IMR-90 (cell line): ENCODE results near the gene ERG. TPM values are rescaled to one million over a fixed set of nuclear protein-coding genes. Genes with fewer than 3 reads are reported as not detected.
A peak's percentile ranks its signal among the peaks of the same experiment; 100 is the strongest.

Experiments used
- ATAC-seq: fragments of 200-7000 bp; cut with Tn5 transposase; 2 replicates; pipeline ENCODE4 v1.9.1; 2020; ENCODE audit warnings: low read depth, mild to moderate bottlenecking, moderate library complexity
- BruUV-seq: library from RNA; stranded (reverse); fragments of 400-500 nt; replicated peaks from 2 replicates; lab custom pipeline; 2021; lab: Mats Ljungman, UMichigan
- CTCF ChIA-PET: fragments of 300-600 bp; formaldehyde crosslinking; extraction: SDS; loops from one replicate; lab custom pipeline; 2021; ENCODE audit warnings: antibody characterized with exemption; lab: Yijun Ruan, JAX
- POLR2A ChIA-PET: fragments of 300-600 bp; sonication (Branson Sonifier 250); formaldehyde crosslinking; loops from one replicate; lab custom pipeline; 2022; ENCODE audit warnings: antibody characterized with exemption; ENCODE audit not compliant: unreplicated experiment; lab: Charles Lee
- DNase-seq: peaks from one replicate; pipeline ENCODE4 v3.0.0; 2013
- H2AFZ ChIP-seq: replicated peaks from 2 replicates; pipeline ENCODE3; 2013; ENCODE audit warnings: low read length, mild to moderate bottlenecking; ENCODE audit not compliant: poor library complexity
- H2AK5ac ChIP-seq: 2 replicates; pipeline ENCODE4 v1.6.1; 2013; ENCODE audit warnings: low read depth, low read length, inconsistent platforms
- H2AK9ac ChIP-seq: replicated peaks from 2 replicates; pipeline ENCODE3; 2013; ENCODE audit warnings: mild to moderate bottlenecking, low read depth, low read length, moderate library complexity; ENCODE audit not compliant: poor library complexity
- H2BK120ac ChIP-seq: 2 replicates; pipeline ENCODE4 v1.6.1; 2013; ENCODE audit warnings: low read depth, low read length, inconsistent platforms
- H2BK15ac ChIP-seq: 3 replicates; pipeline ENCODE4 v1.6.1; 2013; ENCODE audit warnings: low read depth, low read length, inconsistent platforms
- H2BK20ac ChIP-seq: 2 replicates; pipeline ENCODE4 v1.6.1; 2013; ENCODE audit warnings: low read depth, mild to moderate bottlenecking, inconsistent platforms, low read length, moderate library complexity
- H2BK5ac ChIP-seq: 2 replicates; pipeline ENCODE4 v1.6.1; 2013; ENCODE audit warnings: mild to moderate bottlenecking, low read depth, low read length, inconsistent platforms; ENCODE audit not compliant: poor library complexity, severe bottlenecking
- H3K14ac ChIP-seq: replicated peaks from 2 replicates; pipeline ENCODE4 v1.6.1; 2013; ENCODE audit warnings: low read depth, low read length, inconsistent platforms
- H3K18ac ChIP-seq: 2 replicates; pipeline ENCODE4 v1.6.1; 2013; ENCODE audit warnings: low read depth, low read length, control low read depth
- H3K23ac ChIP-seq: 2 replicates; pipeline ENCODE4 v1.6.1; 2013; ENCODE audit warnings: low read depth, low read length, inconsistent platforms
- H3K27ac ChIP-seq: 2 replicates; pipeline ENCODE4 v1.5.1; 2013; ENCODE audit warnings: mild to moderate bottlenecking, control low read depth, low read length; ENCODE audit not compliant: insufficient read depth
- H3K27me3 ChIP-seq: 2 replicates; pipeline ENCODE4 v1.6.1; 2013; ENCODE audit warnings: low read length; ENCODE audit not compliant: control insufficient read depth, insufficient read depth
- H3K36me3 ChIP-seq: 2 replicates; pipeline ENCODE4 v1.6.1; 2013; ENCODE audit warnings: low read length, mixed read lengths; ENCODE audit not compliant: control insufficient read depth, insufficient read depth
- H3K4ac ChIP-seq: 2 replicates; pipeline ENCODE4 v1.6.1; 2013; ENCODE audit warnings: low read depth, low read length, inconsistent platforms
- H3K4me1 ChIP-seq: 2 replicates; pipeline ENCODE4 v1.6.1; 2013; ENCODE audit warnings: low read length, mixed read lengths; ENCODE audit not compliant: control insufficient read depth, insufficient read depth
- H3K4me2 ChIP-seq: 2 replicates; pipeline ENCODE4 v1.6.1; 2013; ENCODE audit warnings: low read depth, mild to moderate bottlenecking, control low read depth, low read length, moderate library complexity
- H3K4me3 ChIP-seq: 2 replicates; pipeline ENCODE4 v1.5.1; 2013; ENCODE audit warnings: low read depth, mild to moderate bottlenecking, control low read depth, low read length, moderate library complexity; ENCODE audit not compliant: insufficient read depth
- H3K56ac ChIP-seq: 2 replicates; pipeline ENCODE4 v1.6.1; 2013; ENCODE audit warnings: low read length, inconsistent platforms; ENCODE audit not compliant: insufficient read depth; ENCODE audit errors: extremely low read depth
- H3K79me1 ChIP-seq, 2 experiments: 2 replicates each; pipeline ENCODE4 v1.6.1; 2013; ENCODE audit warnings: low read length in 2 of 2, inconsistent platforms in 1 of 2, low read depth in 1 of 2
- H3K9ac ChIP-seq: 2 replicates; pipeline ENCODE4 v1.6.1; 2013; ENCODE audit warnings: low read depth, low read length, control low read depth
- H3K9me1 ChIP-seq: 2 replicates; pipeline ENCODE4 v1.6.1; 2013; ENCODE audit warnings: low read length, inconsistent platforms; ENCODE audit not compliant: insufficient read depth
- H3K9me3 ChIP-seq: 2 replicates; pipeline ENCODE4 v1.6.1; 2013; ENCODE audit warnings: low read length; ENCODE audit not compliant: control insufficient read depth, insufficient read depth
- H4K20me1 ChIP-seq: 2 replicates; pipeline ENCODE4 v1.6.1; 2013; ENCODE audit warnings: low read length, inconsistent platforms; ENCODE audit not compliant: insufficient read depth
- H4K5ac ChIP-seq: 2 replicates; pipeline ENCODE4 v1.6.1; 2013; ENCODE audit warnings: mild to moderate bottlenecking, low read depth, low read length, control low read depth
- H4K8ac ChIP-seq, 2 experiments: 2 replicates each; pipeline ENCODE4 v1.6.1; 2013; ENCODE audit warnings: low read depth in 2 of 2, low read length in 2 of 2, control low read depth in 1 of 2, inconsistent platforms in 1 of 2
- H4K91ac ChIP-seq: 2 replicates; pipeline ENCODE4 v1.6.1; 2013; ENCODE audit warnings: low read depth, low read length, inconsistent platforms; ENCODE audit not compliant: insufficient read depth
- BHLHE40 ChIP-seq: fragments of 150-350 bp; IDR thresholded peaks from 2 replicates; pipeline ENCODE4 v1.6.1; 2016; ENCODE audit warnings: mild to moderate bottlenecking, low read depth, low read length
- CEBPB ChIP-seq: IDR thresholded peaks from 2 replicates; pipeline ENCODE4 v1.6.1; 2012; ENCODE audit warnings: low read depth, low read length, improper control_type of control experiment
- CHD1 ChIP-seq: IDR thresholded peaks from 2 replicates; pipeline ENCODE4 v1.6.1; 2012; ENCODE audit warnings: low read depth, low read length, improper control_type of control experiment
- FOS ChIP-seq: fragments of 150-350 bp; IDR thresholded peaks from 2 replicates; pipeline ENCODE4 v1.6.1; 2016; ENCODE audit warnings: low read depth, low read length
- MAFK ChIP-seq: IDR thresholded peaks from 2 replicates; pipeline ENCODE4 v1.6.1; 2012; ENCODE audit warnings: low read depth, low read length, improper control_type of control experiment
- MAZ ChIP-seq: IDR thresholded peaks from 2 replicates; pipeline ENCODE4 v1.6.1; 2012; ENCODE audit warnings: low read depth, mild to moderate bottlenecking, low read length, improper control_type of control experiment, moderate library complexity, borderline replicate concordance
- MXI1 ChIP-seq: IDR thresholded peaks from 2 replicates; pipeline ENCODE4 v1.6.1; 2012; ENCODE audit warnings: low read depth, mild to moderate bottlenecking, low read length, moderate library complexity, borderline replicate concordance
- RCOR1 ChIP-seq: IDR thresholded peaks from 2 replicates; pipeline ENCODE4 v1.6.1; 2012; ENCODE audit warnings: mild to moderate bottlenecking, low read length, improper control_type of control experiment; ENCODE audit not compliant: insufficient replicate concordance
- RFX5 ChIP-seq: IDR thresholded peaks from 2 replicates; pipeline ENCODE4 v1.8.0; 2012; ENCODE audit warnings: low read depth, mild to moderate bottlenecking, low read length, moderate library complexity
- SMC3 ChIP-seq: fragments of 150-350 bp; IDR thresholded peaks from 2 replicates; pipeline ENCODE4 v1.6.1; 2016; ENCODE audit warnings: low read depth, mild to moderate bottlenecking, antibody characterized with exemption, low read length, moderate library complexity
- WGBS, 2 experiments: methylation state at CpG; one replicate each; pipeline versions ENCODE4 v1.1.5 to v1.1.7; 2013; ENCODE audit warnings: missing lambda C conversion rate in 2 of 2; ENCODE audit not compliant: insufficient read length in 1 of 2; ENCODE audit errors: extremely low coverage in 2 of 2; 5-methylcytosine and 5-hydroxymethylcytosine counted together
- dilution Hi-C: fragments of 300-500 bp; cut with HindIII; formaldehyde crosslinking; loops from one replicate; pipeline ENCODE4 v1.14.3; 2018; ENCODE audit warnings: low sequenced_read_pairs; ENCODE audit not compliant: unreplicated experiment
- in situ Hi-C: fragments of 300-500 bp; cut with MboI; formaldehyde crosslinking; loops from 3 replicates; pipeline ENCODE4 v1.14.3; 2019; ENCODE audit warnings: low sequenced_read_pairs, inconsistent platforms, mixed read lengths
- intact Hi-C: fragments of 100-400 bp; cut with micrococcal nuclease; formaldehyde crosslinking; loops from 2 replicates; pipeline ENCODE4 v1.10.0; 2022
- polyA plus RNA-seq, 3 experiments: library from polyadenylated mRNA; depleted of rRNA; stranded (reverse); fragments of >200 nt; gene quantifications; 2 replicates each; pipeline ENCODE4 v1.2.3, GENCODE V29; 2012; ENCODE audit warnings: low replicate concordance in 1 of 3
- total RNA-seq: library from RNA; depleted of rRNA; stranded (reverse); fragments of >200 nt; gene quantifications from 2 replicates; pipeline ENCODE4 v1.2.3, GENCODE V29; 2012
- TF ChIP-seq, protein P1 (sequence below): fragments of 150-350 bp; IDR thresholded peaks from 2 replicates; pipeline ENCODE4 v1.6.1; 2016; ENCODE audit warnings: low read depth, mild to moderate bottlenecking, low read length, moderate library complexity, borderline replicate concordance
- TF ChIP-seq, protein P2 (sequence below): fragments of 150-350 bp; IDR thresholded peaks from 2 replicates; pipeline ENCODE4 v1.6.1; 2017; ENCODE audit warnings: mild to moderate bottlenecking, antibody characterized with exemption, low read length, low read depth
- TF ChIP-seq, protein P3 (sequence below): conservative IDR thresholded peaks from 2 replicates; pipeline ENCODE4 v1.5.1; 2012; ENCODE audit warnings: mild to moderate bottlenecking, low read depth, low read length, improper control_type of control experiment

The ERG gene
- total and polyA plus RNA-seq, 2 of the 4 experiments (the other 2 are of a cell fraction) = not detected

DNA sequence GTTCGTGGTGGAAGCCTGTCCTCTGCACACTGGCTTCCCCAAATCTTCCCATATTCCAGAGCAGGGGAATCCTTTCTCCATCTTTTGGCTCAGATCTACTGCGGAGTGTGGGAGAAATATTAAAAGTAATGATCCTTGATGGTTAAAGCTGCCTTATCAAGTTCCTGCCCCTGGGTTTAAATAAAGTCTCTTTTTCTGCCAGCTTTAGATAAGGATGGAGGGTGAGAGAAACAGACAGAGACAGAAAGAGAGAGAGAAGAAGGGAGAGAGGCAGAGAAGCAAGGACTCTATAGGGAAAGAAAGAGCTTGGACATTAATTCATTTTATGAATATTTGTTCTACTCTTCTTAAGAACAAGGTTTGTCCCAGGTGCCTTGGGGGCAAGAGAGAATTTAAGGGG is 143.5 kb downstream of the ERG start (continued):
- TF ChIP-seq, protein P1, sequence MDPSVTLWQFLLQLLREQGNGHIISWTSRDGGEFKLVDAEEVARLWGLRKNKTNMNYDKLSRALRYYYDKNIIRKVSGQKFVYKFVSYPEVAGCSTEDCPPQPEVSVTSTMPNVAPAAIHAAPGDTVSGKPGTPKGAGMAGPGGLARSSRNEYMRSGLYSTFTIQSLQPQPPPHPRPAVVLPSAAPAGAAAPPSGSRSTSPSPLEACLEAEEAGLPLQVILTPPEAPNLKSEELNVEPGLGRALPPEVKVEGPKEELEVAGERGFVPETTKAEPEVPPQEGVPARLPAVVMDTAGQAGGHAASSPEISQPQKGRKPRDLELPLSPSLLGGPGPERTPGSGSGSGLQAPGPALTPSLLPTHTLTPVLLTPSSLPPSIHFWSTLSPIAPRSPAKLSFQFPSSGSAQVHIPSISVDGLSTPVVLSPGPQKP = no peak

DNA sequence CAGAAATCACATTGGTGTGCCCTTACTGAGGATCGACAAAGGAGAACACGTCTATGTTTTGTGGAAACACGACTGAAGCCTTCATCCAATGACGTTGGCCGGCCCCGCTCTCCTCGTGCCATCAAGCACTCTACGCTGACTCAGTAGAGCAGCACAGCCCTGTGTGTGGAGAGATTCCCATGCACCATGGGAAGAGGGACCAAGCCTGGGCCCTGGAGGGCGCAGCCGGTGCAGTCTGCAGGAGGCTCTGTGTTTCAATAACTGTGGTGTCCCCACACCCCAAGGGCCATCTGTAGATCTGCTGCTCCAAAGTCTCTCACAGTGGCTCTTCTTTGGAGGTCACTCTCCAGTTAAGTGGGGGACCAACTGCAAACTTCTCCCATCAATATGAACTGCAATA is 144.0 kb downstream of the ERG start:
- H3K4ac ChIP-seq = no peak overlapping the region
- H3K9me3 ChIP-seq = no peaks in the 10 kb centered on the region
- no peak overlapping the region; the same call in 1 of the 2 replicates for H4K91ac ChIP-seq
- no peak overlapping the region for H2BK20ac ChIP-seq
- no peak overlapping the region for H3K14ac ChIP-seq
- H3K4me1 ChIP-seq = peaks cover 14% of the 10 kb centered on the region
- H3K18ac ChIP-seq = no peak overlapping the region
- ChIA-PET POLR2A (no interaction called here), CTCF (interaction anchor here (2.5 kb wide), 1 partner anchor 184 kb away, joined by 8 read pairs; no protein-coding TSS in a partner anchor)
- WGBS, 2 experiments = 94% methylated on average over 8 of the region's 10 CpGs; no CpG with 5 or more reads in 1 of the 2 experiments
- no peak overlapping the region for H3K56ac ChIP-seq
- H2BK5ac ChIP-seq = no peak overlapping the region
- H4K8ac ChIP-seq = no peak overlapping the region
- no peaks in the 10 kb centered on the region for H4K20me1 ChIP-seq
- H3K27me3 ChIP-seq = peaks cover 5% of the 10 kb centered on the region; the same call in 1 of the 2 replicates
- no peaks in the 10 kb centered on the region for H3K36me3 ChIP-seq
- no peak for ATAC-seq
- no peak overlapping the region for H2AK9ac ChIP-seq
- no peak overlapping the region for H4K5ac ChIP-seq
- no peak for DNase-seq
- no peak overlapping the region for H2BK120ac ChIP-seq
- peak overlapping the region; percentile 35; the same call in 1 of the 2 replicates for H2AK5ac ChIP-seq
- no TSS peak for BruUV-seq
- no peak overlapping the region for H3K9ac ChIP-seq
- H3K4me2 ChIP-seq = no peak overlapping the region
- no peak overlapping the region for H2AFZ ChIP-seq
- H2BK15ac ChIP-seq = no peak overlapping the region
- intact Hi-C loops = no loop called here
- in situ Hi-C loops = loop anchor here (5.0 to 25.0 kb wide), 4 partner anchors 142 to 642 kb away; no protein-coding TSS in a partner anchor
- no peak overlapping the region for H3K4me3 ChIP-seq
- H3K79me1 ChIP-seq = peaks cover 0 to 5% of the 10 kb centered on the region in 2 experiments; a peak in 1 of 4 replicates
- peaks cover 6% of the 10 kb centered on the region; the same call in 1 of the 2 replicates for H3K9me1 ChIP-seq
- H3K27ac ChIP-seq = no peak overlapping the region
- H3K23ac ChIP-seq = no peak overlapping the region
- dilution Hi-C loops = loop anchor here (25.0 kb wide), 1 partner anchor 142 kb away; no protein-coding TSS in a partner anchor
- TF ChIP-seq MXI1 (no peak), BHLHE40 (no peak), RFX5 (no peak), CHD1 (no peak), CEBPB (no peak), MAFK (no peak), MAZ (no peak), RCOR1 (no peak), FOS (no peak), SMC3 (no peak)
- TF ChIP-seq, protein P2, sequence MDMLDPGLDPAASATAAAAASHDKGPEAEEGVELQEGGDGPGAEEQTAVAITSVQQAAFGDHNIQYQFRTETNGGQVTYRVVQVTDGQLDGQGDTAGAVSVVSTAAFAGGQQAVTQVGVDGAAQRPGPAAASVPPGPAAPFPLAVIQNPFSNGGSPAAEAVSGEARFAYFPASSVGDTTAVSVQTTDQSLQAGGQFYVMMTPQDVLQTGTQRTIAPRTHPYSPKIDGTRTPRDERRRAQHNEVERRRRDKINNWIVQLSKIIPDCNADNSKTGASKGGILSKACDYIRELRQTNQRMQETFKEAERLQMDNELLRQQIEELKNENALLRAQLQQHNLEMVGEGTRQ = no peak
- TF ChIP-seq, protein P3, sequence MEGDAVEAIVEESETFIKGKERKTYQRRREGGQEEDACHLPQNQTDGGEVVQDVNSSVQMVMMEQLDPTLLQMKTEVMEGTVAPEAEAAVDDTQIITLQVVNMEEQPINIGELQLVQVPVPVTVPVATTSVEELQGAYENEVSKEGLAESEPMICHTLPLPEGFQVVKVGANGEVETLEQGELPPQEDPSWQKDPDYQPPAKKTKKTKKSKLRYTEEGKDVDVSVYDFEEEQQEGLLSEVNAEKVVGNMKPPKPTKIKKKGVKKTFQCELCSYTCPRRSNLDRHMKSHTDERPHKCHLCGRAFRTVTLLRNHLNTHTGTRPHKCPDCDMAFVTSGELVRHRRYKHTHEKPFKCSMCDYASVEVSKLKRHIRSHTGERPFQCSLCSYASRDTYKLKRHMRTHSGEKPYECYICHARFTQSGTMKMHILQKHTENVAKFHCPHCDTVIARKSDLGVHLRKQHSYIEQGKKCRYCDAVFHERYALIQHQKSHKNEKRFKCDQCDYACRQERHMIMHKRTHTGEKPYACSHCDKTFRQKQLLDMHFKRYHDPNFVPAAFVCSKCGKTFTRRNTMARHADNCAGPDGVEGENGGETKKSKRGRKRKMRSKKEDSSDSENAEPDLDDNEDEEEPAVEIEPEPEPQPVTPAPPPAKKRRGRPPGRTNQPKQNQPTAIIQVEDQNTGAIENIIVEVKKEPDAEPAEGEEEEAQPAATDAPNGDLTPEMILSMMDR = no peak
